HepG2 (cell line): ENCODE results near the gene IGDCC3. TPM values are rescaled to one million over a fixed set of nuclear protein-coding genes. Genes with fewer than 3 reads are reported as not detected.

Experiments used
- CCDC6 ChIP-seq: sonication (generic); formaldehyde crosslinking; IDR thresholded peaks from 2 replicates; pipeline ENCODE4 v1.8.1; 2022; ENCODE audit warnings: mild to moderate bottlenecking, missing genetic modification reagents, moderate library complexity
- EP300 ChIP-seq, 3 experiments: sonication (generic) in 1 of 3; formaldehyde crosslinking in 1 of 3; IDR thresholded peaks; 2 replicates each; pipeline versions ENCODE4 v1.5.1 to v1.6.1; 2011 to 2020; ENCODE audit warnings: low read depth in 2 of 3, low read length in 2 of 3, borderline replicate concordance in 1 of 3, improper control_type of control experiment in 1 of 3, mild to moderate bottlenecking in 1 of 3, missing genetic modification reagents in 1 of 3, moderate library complexity in 1 of 3
- FOXA1 ChIP-seq, 2 experiments: fragments of 450-650 bp in 1 of 2; sonication (generic) in 1 of 2; formaldehyde crosslinking in 1 of 2; IDR thresholded peaks; 2 replicates each; pipeline versions ENCODE4 v1.4.0 to v1.6.1; 2016 to 2020; ENCODE audit warnings: missing genetic modification reagents in 1 of 2
- FOXJ3 ChIP-seq: sonication (generic); formaldehyde crosslinking; IDR thresholded peaks from 2 replicates; pipeline ENCODE4 v1.4.0; 2020; ENCODE audit warnings: missing genetic modification reagents, mild to moderate bottlenecking, borderline replicate concordance
- FOXM1 ChIP-seq: sonication (generic); formaldehyde crosslinking; IDR thresholded peaks from 2 replicates; pipeline ENCODE4 v1.5.0; 2020; ENCODE audit warnings: missing genetic modification reagents
- HES4 ChIP-seq: sonication (generic); formaldehyde crosslinking; IDR thresholded peaks from 2 replicates; pipeline ENCODE4 v1.9.0; 2021; ENCODE audit warnings: mild to moderate bottlenecking, missing genetic modification reagents, borderline replicate concordance
- HMG20A ChIP-seq: IDR thresholded peaks from 2 replicates; pipeline ENCODE4 v1.6.1; 2016; ENCODE audit warnings: borderline replicate concordance
- HNF4G ChIP-seq, 2 experiments: sonication (generic) in 1 of 2; formaldehyde crosslinking in 1 of 2; IDR thresholded peaks; 2 replicates each; pipeline versions ENCODE4 v1.4.0 to v1.6.1; 2011 to 2020; ENCODE audit warnings: borderline replicate concordance in 2 of 2, low read depth in 2 of 2, mild to moderate bottlenecking in 2 of 2, low read length in 1 of 2, missing genetic modification reagents in 1 of 2, moderate library complexity in 1 of 2
- ISL2 ChIP-seq: sonication (generic); formaldehyde crosslinking; IDR thresholded peaks from 2 replicates; pipeline ENCODE4 v1.5.0; 2020; ENCODE audit warnings: missing genetic modification reagents
- KDM5B ChIP-seq: sonication (generic); formaldehyde crosslinking; IDR thresholded peaks from 2 replicates; pipeline ENCODE4 v1.4.0; 2020; ENCODE audit warnings: missing genetic modification reagents, mild to moderate bottlenecking, borderline replicate concordance
- MED1 ChIP-seq: sonication (generic); formaldehyde crosslinking; IDR thresholded peaks from 2 replicates; pipeline ENCODE4 v1.4.0; 2020; ENCODE audit warnings: missing genetic modification reagents
- NFE2 ChIP-seq: sonication (generic); formaldehyde crosslinking; IDR thresholded peaks from 2 replicates; pipeline ENCODE4 v1.4.0; 2020; ENCODE audit warnings: missing genetic modification reagents
- REPIN1 ChIP-seq: sonication (generic); formaldehyde crosslinking; IDR thresholded peaks from 2 replicates; pipeline ENCODE4 v1.8.0; 2022; ENCODE audit warnings: missing genetic modification reagents, low read depth, mild to moderate bottlenecking, borderline replicate concordance
- SAP130 ChIP-seq: IDR thresholded peaks from 2 replicates; pipeline ENCODE4 v1.6.1; 2016; ENCODE audit warnings: low read depth
- ZFP82 ChIP-seq: sonication (generic); formaldehyde crosslinking; IDR thresholded peaks from 2 replicates; pipeline ENCODE4 v1.5.1; 2020; ENCODE audit warnings: mild to moderate bottlenecking, missing genetic modification reagents, borderline replicate concordance
- ZFX ChIP-seq: sonication (generic); formaldehyde crosslinking; IDR thresholded peaks from 2 replicates; pipeline ENCODE4 v1.4.0; 2020; ENCODE audit warnings: mild to moderate bottlenecking, low read depth, missing genetic modification reagents, moderate library complexity
- ZNF326 ChIP-seq: sonication (generic); formaldehyde crosslinking; IDR thresholded peaks from 2 replicates; pipeline ENCODE4 v1.4.0; 2020; ENCODE audit warnings: missing genetic modification reagents, borderline replicate concordance
- ZNF367 ChIP-seq: sonication (generic); formaldehyde crosslinking; IDR thresholded peaks from 2 replicates; pipeline ENCODE4 v1.4.0; 2020; ENCODE audit warnings: missing genetic modification reagents, borderline replicate concordance
- ZNF569 ChIP-seq: sonication (generic); formaldehyde crosslinking; IDR thresholded peaks from 2 replicates; pipeline ENCODE4 v1.5.0; 2020; ENCODE audit warnings: mild to moderate bottlenecking, missing genetic modification reagents, moderate library complexity, borderline replicate concordance
- ZNF746 ChIP-seq: sonication (generic); formaldehyde crosslinking; IDR thresholded peaks from 2 replicates; pipeline ENCODE4 v1.8.0; 2022; ENCODE audit warnings: mild to moderate bottlenecking, missing genetic modification reagents
- ZNF747 ChIP-seq: sonication (generic); formaldehyde crosslinking; IDR thresholded peaks from 2 replicates; pipeline ENCODE4 v1.8.1; 2023; ENCODE audit warnings: missing genetic modification reagents, mild to moderate bottlenecking, borderline replicate concordance
- ZNF75D ChIP-seq: sonication (generic); formaldehyde crosslinking; IDR thresholded peaks from 2 replicates; pipeline ENCODE4 v1.8.1; 2023; ENCODE audit warnings: missing genetic modification reagents, mild to moderate bottlenecking, borderline replicate concordance
- polyA plus RNA-seq, 8 experiments: library from polyadenylated mRNA; depleted of rRNA in 3 of 8; stranded (reverse) in 7 of 8; unstranded in 1 of 8; fragments of >200 nt; fragmentation: Illumina TruSeq in 4 of 8; extraction: Trizol in 4 of 8; gene quantifications; 2 replicates each; pipeline versions ENCODE4 v1.2.1 to v1.2.3, GENCODE V29; 2011 to 2016; ENCODE audit warnings: low read depth in 4 of 8, missing spikeins in 1 of 8, mixed read lengths in 1 of 8; ENCODE audit not compliant: insufficient read depth in 1 of 8
- total RNA-seq, 5 experiments: library from RNA; depleted of rRNA; stranded (reverse); fragments of >200 nt; fragmentation: Illumina TruSeq; extraction: Trizol; gene quantifications; 2 replicates each; pipeline ENCODE4 v1.2.3, GENCODE V29; 2016; ENCODE audit warnings: low read depth in 1 of 5
- TF ChIP-seq, protein P1 (sequence below): sonication (generic); formaldehyde crosslinking; IDR thresholded peaks from 2 replicates; pipeline ENCODE4 v1.4.0; 2020; ENCODE audit warnings: missing genetic modification reagents, borderline replicate concordance
- TF ChIP-seq, protein P2 (sequence below): sonication (generic); formaldehyde crosslinking; IDR thresholded peaks from 2 replicates; pipeline ENCODE4 v1.5.1; 2020; ENCODE audit warnings: mild to moderate bottlenecking, missing genetic modification reagents, moderate library complexity

Gene IGDCC3
- total and polyA plus RNA-seq, 2 of the 13 experiments (the other 11 are each of a cell fraction or from before 2014, with no cell fraction given) = 30.1 to 51.8 TPM

DNA sequence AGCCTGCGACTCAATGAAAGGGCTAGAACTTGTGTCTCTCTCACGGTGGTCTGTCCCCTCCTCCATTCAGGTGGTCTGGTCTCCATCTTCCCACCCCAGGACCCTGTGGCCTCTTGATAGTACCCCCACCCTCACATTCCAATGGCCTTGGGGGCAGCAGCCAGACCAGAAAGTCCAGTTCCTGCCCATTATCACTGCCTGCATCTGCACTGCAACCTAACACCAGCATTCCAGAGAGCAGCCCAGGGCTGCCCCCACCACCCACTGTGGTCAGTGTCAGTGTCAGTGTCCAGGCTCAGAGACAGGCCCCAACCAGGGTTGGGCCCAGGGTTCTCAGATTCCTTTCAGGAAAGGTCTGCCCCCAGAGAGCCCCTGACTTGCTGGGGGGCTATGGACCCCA lies 12.6 kb downstream of the IGDCC3 start (continued):
- TF ChIP-seq, protein P1, sequence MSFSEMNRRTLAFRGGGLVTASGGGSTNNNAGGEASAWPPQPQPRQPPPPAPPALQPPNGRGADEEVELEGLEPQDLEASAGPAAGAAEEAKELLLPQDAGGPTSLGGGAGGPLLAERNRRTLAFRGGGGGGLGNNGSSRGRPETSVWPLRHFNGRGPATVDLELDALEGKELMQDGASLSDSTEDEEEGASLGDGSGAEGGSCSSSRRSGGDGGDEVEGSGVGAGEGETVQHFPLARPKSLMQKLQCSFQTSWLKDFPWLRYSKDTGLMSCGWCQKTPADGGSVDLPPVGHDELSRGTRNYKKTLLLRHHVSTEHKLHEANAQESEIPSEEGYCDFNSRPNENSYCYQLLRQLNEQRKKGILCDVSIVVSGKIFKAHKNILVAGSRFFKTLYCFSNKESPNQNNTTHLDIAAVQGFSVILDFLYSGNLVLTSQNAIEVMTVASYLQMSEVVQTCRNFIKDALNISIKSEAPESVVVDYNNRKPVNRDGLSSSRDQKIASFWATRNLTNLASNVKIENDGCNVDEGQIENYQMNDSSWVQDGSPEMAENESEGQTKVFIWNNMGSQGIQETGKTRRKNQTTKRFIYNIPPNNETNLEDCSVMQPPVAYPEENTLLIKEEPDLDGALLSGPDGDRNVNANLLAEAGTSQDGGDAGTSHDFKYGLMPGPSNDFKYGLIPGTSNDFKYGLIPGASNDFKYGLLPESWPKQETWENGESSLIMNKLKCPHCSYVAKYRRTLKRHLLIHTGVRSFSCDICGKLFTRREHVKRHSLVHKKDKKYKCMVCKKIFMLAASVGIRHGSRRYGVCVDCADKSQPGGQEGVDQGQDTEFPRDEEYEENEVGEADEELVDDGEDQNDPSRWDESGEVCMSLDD (CRISPR knock-in tag) = no peak
- TF ChIP-seq, protein P2, sequence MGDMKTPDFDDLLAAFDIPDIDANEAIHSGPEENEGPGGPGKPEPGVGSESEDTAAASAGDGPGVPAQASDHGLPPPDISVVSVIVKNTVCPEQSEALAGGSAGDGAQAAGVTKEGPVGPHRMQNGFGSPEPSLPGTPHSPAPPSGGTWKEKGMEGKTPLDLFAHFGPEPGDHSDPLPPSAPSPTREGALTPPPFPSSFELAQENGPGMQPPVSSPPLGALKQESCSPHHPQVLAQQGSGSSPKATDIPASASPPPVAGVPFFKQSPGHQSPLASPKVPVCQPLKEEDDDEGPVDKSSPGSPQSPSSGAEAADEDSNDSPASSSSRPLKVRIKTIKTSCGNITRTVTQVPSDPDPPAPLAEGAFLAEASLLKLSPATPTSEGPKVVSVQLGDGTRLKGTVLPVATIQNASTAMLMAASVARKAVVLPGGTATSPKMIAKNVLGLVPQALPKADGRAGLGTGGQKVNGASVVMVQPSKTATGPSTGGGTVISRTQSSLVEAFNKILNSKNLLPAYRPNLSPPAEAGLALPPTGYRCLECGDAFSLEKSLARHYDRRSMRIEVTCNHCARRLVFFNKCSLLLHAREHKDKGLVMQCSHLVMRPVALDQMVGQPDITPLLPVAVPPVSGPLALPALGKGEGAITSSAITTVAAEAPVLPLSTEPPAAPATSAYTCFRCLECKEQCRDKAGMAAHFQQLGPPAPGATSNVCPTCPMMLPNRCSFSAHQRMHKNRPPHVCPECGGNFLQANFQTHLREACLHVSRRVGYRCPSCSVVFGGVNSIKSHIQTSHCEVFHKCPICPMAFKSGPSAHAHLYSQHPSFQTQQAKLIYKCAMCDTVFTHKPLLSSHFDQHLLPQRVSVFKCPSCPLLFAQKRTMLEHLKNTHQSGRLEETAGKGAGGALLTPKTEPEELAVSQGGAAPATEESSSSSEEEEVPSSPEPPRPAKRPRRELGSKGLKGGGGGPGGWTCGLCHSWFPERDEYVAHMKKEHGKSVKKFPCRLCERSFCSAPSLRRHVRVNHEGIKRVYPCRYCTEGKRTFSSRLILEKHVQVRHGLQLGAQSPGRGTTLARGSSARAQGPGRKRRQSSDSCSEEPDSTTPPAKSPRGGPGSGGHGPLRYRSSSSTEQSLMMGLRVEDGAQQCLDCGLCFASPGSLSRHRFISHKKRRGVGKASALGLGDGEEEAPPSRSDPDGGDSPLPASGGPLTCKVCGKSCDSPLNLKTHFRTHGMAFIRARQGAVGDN (CRISPR knock-in tag) = peak; percentile 84
- TF ChIP-seq ZNF326 (no peak), EP300 (IDR thresholded peaks at IDR 0.05; ENCODE audit: low read depth in 2 of 2, low read length in 2 of 2) (0 out of 4 replicates have a peak, but pooled peaks of 1 of the 2 experiments have one; percentile 10), EP300 (CRISPR knock-in tag; IDR thresholded peaks at IDR 0.05; ENCODE audit: borderline replicate concordance) (no peak), NFE2 (CRISPR knock-in tag) (no peak), ZNF75D (CRISPR knock-in tag) (no peak), KDM5B (CRISPR knock-in tag) (no peak), ISL2 (CRISPR knock-in tag) (peak; percentile 47; the same call in 1 of the 2 replicates), ZFX (peak; percentile 71; the same call in 1 of the 2 replicates), HMG20A (CRISPR knock-in tag) (no peak), REPIN1 (CRISPR knock-in tag) (no peak), ZNF569 (no peak), HES4 (no peak), SAP130 (CRISPR knock-in tag) (peak; percentile 61), MED1 (CRISPR knock-in tag) (peak; percentile 57), FOXA1 (IDR thresholded peaks at IDR 0.05) (no peak), FOXA1 (CRISPR knock-in tag; IDR thresholded peaks at IDR 0.05) (no peak), FOXM1 (CRISPR knock-in tag) (no peak), CCDC6 (CRISPR knock-in tag) (no peak), ZNF747 (no peak), ZNF367 (CRISPR knock-in tag) (no peak), HNF4G (IDR thresholded peaks at IDR 0.05; ENCODE audit: borderline replicate concordance, low read depth, low read length) (no peak), HNF4G (CRISPR knock-in tag; IDR thresholded peaks at IDR 0.05; ENCODE audit: borderline replicate concordance, low read depth) (no peak), ZFP82 (CRISPR knock-in tag) (no peak), FOXJ3 (no peak), ZNF746 (CRISPR knock-in tag) (peak; percentile 58; the same call in 1 of the 2 replicates)
